SK-N-SH treated with all-trans-retinoic acid at 6 μM for 48 hours (cell line): ENCODE measurements around the gene RBBP4.

ENCODE experiments used
- CSDC2 ChIP-seq: fragments of 250-450 bp; sonication (Bioruptor Pico); IDR thresholded peaks from 2 replicates; pipeline ENCODE4 v1.5.0; 2020; ENCODE audit warnings: mild to moderate bottlenecking, moderate library complexity
- ISL1 ChIP-seq: fragments of 250-450 bp; sonication (Bioruptor Pico); IDR thresholded peaks from 2 replicates; pipeline ENCODE4 v2.1.2; 2022; ENCODE audit warnings: mild to moderate bottlenecking, moderate library complexity
- PPARA ChIP-seq: fragments of 250-450 bp; sonication (Bioruptor Pico); IDR thresholded peaks from 2 replicates; pipeline ENCODE4 v1.5.0; 2020; ENCODE audit warnings: mild to moderate bottlenecking, borderline replicate concordance
- RARB ChIP-seq: fragments of 250-450 bp; sonication (Bioruptor Pico); IDR thresholded peaks from 2 replicates; pipeline ENCODE4 v1.8.0; 2021; ENCODE audit warnings: mild to moderate bottlenecking, moderate library complexity
- TCF4 ChIP-seq: fragments of 250-450 bp; sonication (Bioruptor Pico); IDR thresholded peaks from 2 replicates; pipeline ENCODE4 v1.8.0; 2021; ENCODE audit warnings: mild to moderate bottlenecking, moderate library complexity, borderline replicate concordance
- TOX ChIP-seq: fragments of 250-450 bp; sonication (Bioruptor Pico); IDR thresholded peaks from 2 replicates; pipeline ENCODE4 v1.8.0; 2021; ENCODE audit warnings: mild to moderate bottlenecking, moderate library complexity, borderline replicate concordance
- ZFP3 ChIP-seq: fragments of 250-450 bp; sonication (Bioruptor Pico); IDR thresholded peaks from 2 replicates; pipeline ENCODE4 v1.5.0; 2020; ENCODE audit warnings: mild to moderate bottlenecking, moderate library complexity
- ZFP30 ChIP-seq: fragments of 450-650 bp; formaldehyde crosslinking; IDR thresholded peaks from 2 replicates; pipeline ENCODE4 v1.5.0; 2022; ENCODE audit warnings: mild to moderate bottlenecking, moderate library complexity
- ZNF565 ChIP-seq: fragments of 450-650 bp; formaldehyde crosslinking; conservative IDR thresholded peaks from 2 replicates; pipeline ENCODE4 v1.5.0; 2020; ENCODE audit warnings: low read depth, mild to moderate bottlenecking, moderate library complexity
- ZNF8 ChIP-seq: fragments of 450-650 bp; formaldehyde crosslinking; IDR thresholded peaks from 2 replicates; pipeline ENCODE4 v1.5.0; 2020; ENCODE audit warnings: mild to moderate bottlenecking, moderate library complexity
- TF ChIP-seq, protein P1 (sequence below): fragments of 250-450 bp; sonication (Bioruptor Pico); IDR thresholded peaks from 2 replicates; pipeline ENCODE4 v1.8.0; 2020; ENCODE audit warnings: mild to moderate bottlenecking, moderate library complexity, borderline replicate concordance
- TF ChIP-seq, protein P2 (sequence below): fragments of 250-450 bp; sonication (Bioruptor Pico); IDR thresholded peaks from 2 replicates; pipeline ENCODE4 v1.5.0; 2020; ENCODE audit warnings: mild to moderate bottlenecking, moderate library complexity
- TF ChIP-seq, protein P3 (sequence below): fragments of 250-450 bp; sonication (Bioruptor Pico); IDR thresholded peaks from 2 replicates; pipeline ENCODE4 v1.5.1; 2020; ENCODE audit warnings: low read depth, mild to moderate bottlenecking, moderate library complexity
- TF ChIP-seq, protein P4 (sequence below): fragments of 250-450 bp; sonication (Bioruptor Pico); IDR thresholded peaks from 2 replicates; pipeline ENCODE4 v1.8.0; 2021; ENCODE audit warnings: low read depth, mild to moderate bottlenecking, moderate library complexity, borderline replicate concordance

- no peak for TF ChIP-seq TOX
- no peak for TF ChIP-seq TCF4 (CRISPR knock-in tag)
- TF ChIP-seq, protein P1, sequence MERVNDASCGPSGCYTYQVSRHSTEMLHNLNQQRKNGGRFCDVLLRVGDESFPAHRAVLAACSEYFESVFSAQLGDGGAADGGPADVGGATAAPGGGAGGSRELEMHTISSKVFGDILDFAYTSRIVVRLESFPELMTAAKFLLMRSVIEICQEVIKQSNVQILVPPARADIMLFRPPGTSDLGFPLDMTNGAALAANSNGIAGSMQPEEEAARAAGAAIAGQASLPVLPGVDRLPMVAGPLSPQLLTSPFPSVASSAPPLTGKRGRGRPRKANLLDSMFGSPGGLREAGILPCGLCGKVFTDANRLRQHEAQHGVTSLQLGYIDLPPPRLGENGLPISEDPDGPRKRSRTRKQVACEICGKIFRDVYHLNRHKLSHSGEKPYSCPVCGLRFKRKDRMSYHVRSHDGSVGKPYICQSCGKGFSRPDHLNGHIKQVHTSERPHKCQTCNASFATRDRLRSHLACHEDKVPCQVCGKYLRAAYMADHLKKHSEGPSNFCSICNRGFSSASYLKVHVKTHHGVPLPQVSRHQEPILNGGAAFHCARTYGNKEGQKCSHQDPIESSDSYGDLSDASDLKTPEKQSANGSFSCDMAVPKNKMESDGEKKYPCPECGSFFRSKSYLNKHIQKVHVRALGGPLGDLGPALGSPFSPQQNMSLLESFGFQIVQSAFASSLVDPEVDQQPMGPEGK (CRISPR knock-in tag), result no peak
- TF ChIP-seq PPARA (CRISPR knock-in tag), result no peak
- no peak for TF ChIP-seq ZNF8 (CRISPR knock-in tag)
- TF ChIP-seq ZFP3, result no peak
- TF ChIP-seq RARB (CRISPR knock-in tag), result no peak
- TF ChIP-seq, protein P2, sequence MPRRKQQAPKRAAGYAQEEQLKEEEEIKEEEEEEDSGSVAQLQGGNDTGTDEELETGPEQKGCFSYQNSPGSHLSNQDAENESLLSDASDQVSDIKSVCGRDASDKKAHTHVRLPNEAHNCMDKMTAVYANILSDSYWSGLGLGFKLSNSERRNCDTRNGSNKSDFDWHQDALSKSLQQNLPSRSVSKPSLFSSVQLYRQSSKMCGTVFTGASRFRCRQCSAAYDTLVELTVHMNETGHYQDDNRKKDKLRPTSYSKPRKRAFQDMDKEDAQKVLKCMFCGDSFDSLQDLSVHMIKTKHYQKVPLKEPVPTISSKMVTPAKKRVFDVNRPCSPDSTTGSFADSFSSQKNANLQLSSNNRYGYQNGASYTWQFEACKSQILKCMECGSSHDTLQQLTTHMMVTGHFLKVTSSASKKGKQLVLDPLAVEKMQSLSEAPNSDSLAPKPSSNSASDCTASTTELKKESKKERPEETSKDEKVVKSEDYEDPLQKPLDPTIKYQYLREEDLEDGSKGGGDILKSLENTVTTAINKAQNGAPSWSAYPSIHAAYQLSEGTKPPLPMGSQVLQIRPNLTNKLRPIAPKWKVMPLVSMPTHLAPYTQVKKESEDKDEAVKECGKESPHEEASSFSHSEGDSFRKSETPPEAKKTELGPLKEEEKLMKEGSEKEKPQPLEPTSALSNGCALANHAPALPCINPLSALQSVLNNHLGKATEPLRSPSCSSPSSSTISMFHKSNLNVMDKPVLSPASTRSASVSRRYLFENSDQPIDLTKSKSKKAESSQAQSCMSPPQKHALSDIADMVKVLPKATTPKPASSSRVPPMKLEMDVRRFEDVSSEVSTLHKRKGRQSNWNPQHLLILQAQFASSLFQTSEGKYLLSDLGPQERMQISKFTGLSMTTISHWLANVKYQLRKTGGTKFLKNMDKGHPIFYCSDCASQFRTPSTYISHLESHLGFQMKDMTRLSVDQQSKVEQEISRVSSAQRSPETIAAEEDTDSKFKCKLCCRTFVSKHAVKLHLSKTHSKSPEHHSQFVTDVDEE, result no peak
- no peak for TF ChIP-seq ZFP30 (CRISPR knock-in tag)
- no peak for TF ChIP-seq ZNF565 (CRISPR knock-in tag)
- TF ChIP-seq, protein P3, sequence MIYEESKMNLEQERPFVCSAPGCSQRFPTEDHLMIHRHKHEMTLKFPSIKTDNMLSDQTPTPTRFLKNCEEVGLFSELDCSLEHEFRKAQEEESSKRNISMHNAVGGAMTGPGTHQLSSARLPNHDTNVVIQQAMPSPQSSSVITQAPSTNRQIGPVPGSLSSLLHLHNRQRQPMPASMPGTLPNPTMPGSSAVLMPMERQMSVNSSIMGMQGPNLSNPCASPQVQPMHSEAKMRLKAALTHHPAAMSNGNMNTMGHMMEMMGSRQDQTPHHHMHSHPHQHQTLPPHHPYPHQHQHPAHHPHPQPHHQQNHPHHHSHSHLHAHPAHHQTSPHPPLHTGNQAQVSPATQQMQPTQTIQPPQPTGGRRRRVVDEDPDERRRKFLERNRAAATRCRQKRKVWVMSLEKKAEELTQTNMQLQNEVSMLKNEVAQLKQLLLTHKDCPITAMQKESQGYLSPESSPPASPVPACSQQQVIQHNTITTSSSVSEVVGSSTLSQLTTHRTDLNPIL (CRISPR knock-in tag), result no peak
- TF ChIP-seq, protein P4, sequence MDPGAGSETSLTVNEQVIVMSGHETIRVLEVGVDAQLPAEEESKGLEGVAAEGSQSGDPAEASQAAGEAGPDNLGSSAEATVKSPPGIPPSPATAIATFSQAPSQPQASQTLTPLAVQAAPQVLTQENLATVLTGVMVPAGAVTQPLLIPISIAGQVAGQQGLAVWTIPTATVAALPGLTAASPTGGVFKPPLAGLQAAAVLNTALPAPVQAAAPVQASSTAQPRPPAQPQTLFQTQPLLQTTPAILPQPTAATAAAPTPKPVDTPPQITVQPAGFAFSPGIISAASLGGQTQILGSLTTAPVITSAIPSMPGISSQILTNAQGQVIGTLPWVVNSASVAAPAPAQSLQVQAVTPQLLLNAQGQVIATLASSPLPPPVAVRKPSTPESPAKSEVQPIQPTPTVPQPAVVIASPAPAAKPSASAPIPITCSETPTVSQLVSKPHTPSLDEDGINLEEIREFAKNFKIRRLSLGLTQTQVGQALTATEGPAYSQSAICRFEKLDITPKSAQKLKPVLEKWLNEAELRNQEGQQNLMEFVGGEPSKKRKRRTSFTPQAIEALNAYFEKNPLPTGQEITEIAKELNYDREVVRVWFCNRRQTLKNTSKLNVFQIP, result no peak
- TF ChIP-seq ISL1 (CRISPR knock-in tag), result no peak
- no peak for TF ChIP-seq CSDC2 (CRISPR knock-in tag)
These were observed 13.9 kb upstream of the RBBP4 start for GRCh38 chr1:32636914-32637645.
